SK-N-SH (cell line): ENCODE data around the gene MYL5.

Source experiments
- FOXJ3 ChIP-seq: sonication (generic); formaldehyde crosslinking; IDR thresholded peaks from 2 replicates; pipeline ENCODE4 v1.5.1; 2020; ENCODE audit warnings: mild to moderate bottlenecking, missing genetic modification reagents
- JUND ChIP-seq: IDR thresholded peaks from 2 replicates; pipeline ENCODE4 v1.4.0; 2012
- SIN3A ChIP-seq: IDR thresholded peaks from 2 replicates; pipeline ENCODE4 v1.6.1; 2012; ENCODE audit warnings: low read depth, mild to moderate bottlenecking, low read length, moderate library complexity, borderline replicate concordance

DNA sequence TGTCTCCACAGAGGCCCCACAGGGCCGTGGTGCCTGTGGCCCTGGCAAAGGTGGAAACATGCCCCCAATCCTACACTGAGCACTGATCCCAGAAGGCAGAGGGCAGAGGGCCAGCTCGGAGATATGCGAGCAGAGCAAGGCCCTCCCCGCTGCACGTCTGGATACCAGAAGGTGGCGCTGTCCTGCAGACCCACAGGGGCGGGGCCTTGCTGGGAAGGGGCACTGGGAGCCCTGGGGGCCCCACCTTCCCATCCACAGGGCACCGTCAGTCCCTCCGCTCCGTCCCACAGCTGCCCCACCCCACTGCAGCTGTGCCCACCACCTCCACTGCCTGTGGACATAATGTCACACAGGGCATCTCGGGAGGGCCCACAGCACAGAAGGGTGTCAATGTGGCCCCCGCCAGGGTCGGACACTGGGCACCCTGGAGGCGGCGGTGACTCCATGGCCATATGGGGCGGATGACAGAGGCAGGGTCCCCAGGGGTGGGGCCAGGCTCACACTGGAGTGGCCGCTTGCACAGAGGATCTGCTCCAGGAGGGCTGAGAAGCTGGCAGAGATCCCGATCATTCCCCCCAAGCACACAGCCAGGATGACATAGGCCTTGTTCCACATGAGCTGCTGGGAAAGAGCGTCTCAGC, 9.8 kb downstream of the MYL5 start:
- TF ChIP-seq FOXJ3 (CRISPR knock-in tag) = no peak
- no peak for TF ChIP-seq SIN3A
- TF ChIP-seq JUND = no peak
